ENCODE results near the gene SEMA3E. TPM values are rescaled to one million over a fixed set of nuclear protein-coding genes. Genes with fewer than 3 reads are reported as not detected.

The SEMA3E gene
- total RNA-seq, 1 donor from 2014 or later, result 0.70 TPM

DNA sequence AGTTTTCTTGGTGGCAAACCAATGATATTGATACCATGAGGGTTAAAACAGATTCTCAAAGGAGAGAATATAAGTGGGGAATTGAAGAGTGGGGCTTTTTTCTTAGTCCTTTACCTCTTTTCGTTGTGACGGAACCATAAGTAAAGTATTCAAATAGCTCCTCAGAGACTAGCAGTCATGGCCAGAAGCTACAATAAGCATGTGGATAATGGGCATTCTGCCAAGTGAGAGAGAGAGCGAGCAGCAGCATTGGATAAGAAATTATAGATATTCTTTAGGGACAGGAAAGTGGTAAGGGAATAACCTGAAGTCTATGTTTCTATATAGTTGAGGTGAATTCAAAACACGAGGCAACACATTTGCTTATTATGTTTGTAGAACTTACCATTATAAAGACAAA lies 235.1 kb downstream of the SEMA3E start:
- no peak for DNase-seq (ENCODE audit: low spot score)
- intact Hi-C loops (cut with DNase I), result loop anchor here (5.0 kb wide), 1 partner anchor 233 kb away; the partner anchor contains the start of gene SEMA3E

DNA sequence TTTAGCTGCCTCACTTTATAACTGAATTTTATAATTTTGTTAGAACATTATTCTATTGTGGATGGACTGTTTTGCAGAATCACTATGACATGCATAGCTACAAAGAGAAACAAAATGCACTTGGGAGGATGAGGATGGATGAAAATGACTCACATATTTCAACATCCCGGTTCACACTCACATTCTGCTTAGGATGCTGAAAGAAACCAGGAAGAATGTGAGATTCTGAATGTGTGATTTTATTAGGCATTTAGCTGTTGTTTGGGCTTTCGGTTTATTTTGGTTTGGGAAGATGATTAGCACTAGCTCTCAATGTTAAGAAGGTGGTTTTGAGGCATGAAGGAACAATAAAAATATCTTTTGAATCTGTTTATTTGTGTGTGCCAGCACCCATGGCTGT lies 235.5 kb downstream of the SEMA3E start:
- DNase-seq (ENCODE audit: low spot score), result no peak
- intact Hi-C loops (cut with DNase I), result loop anchor here (5.0 kb wide), 1 partner anchor 234 kb away; the partner anchor contains the start of gene SEMA3E

DNA sequence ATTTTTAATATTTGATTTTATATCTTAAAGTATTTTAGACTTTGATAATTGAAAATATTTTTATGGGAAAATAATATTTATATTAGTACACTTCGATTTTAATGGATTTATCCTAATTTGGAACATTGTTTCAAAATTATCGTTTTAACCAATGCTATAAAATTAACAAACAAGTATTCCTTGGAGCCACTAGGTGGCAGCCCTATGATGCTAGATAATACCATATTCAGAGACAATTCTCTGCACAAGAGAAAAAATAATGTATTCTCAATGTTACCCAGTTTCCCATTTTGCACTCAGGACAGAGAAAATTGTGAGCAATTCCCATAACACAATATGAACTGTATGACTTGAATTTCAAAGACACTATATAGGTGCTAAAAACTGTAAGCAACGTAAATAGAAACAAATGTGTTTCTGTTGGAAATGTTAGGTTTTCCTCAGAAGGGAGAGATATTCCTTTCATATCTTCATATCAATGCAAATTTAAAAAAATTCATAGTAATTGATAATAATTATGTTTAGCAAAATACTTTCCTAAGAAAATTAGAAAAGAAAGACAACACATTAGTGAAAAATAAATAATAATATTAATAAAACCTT lies 237.8 kb downstream of the SEMA3E start:
- DNase-seq (ENCODE audit: low spot score), result no peak
- intact Hi-C loops (cut with DNase I), result loop anchor here (5.0 kb wide), 1 partner anchor 236 kb away; the partner anchor contains the start of gene SEMA3E

DNA sequence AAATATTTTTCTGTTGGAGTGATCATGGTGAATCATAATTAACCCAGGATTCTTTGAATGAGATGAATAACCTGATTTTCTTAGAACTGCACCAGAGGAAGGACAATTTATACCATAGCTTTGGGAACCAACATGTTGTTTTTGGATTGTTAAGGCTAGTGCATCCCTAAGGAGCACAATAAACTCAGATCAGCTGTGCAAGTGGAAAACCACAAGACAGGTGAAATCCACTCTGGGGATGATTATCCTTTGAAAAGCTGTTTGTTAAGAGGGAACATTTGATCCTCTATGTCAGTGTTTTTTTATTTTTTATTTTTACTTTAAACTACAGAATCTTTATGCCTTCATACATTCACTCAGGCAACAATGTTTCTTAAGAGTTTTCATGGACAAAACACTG lies 254.2 kb downstream of the SEMA3E start:
- intact Hi-C loops (cut with DNase I), result no loop called here
- no peak for DNase-seq (ENCODE audit: low spot score)

DNA sequence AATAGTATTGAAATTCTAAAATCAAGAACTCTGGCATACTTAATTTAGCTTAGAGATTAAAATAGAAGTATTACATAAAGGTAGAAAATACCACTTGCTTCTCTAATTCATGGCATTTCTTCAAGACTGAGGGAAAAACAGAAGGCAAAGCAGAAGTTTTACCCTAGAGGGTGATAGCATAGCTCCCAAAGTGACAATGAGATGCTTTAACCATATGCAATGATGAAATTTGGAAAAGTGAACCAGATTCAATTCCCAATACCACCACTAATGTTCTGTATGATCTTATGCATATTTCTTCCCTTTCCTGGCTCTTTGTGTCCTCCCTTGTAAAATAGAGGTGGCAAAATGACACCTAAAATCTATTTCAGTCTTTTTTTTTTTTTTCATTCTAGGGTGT lies 260.5 kb downstream of the SEMA3E start:
- intact Hi-C loops (cut with DNase I), result no loop called here
- DNase-seq (ENCODE audit: low spot score), result no peak

DNA sequence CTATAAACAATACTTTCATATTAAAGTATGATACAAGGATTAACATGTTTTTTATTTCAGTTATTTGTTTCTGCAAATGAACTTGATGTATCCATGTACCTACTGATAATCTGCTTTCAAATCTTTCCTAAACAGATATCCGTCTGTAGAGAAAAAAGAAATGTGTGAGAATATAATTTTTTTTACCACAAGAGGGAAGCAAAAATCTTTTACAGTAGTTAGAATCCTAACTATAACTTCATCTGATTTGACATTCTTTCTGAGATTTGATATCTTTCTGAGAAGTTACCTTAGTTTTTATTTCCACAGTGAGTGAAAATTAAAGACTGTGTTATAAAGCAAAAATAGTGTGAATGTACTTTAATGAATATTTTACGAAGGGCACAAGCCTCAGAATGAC lies 282.3 kb downstream of the SEMA3E start:
- intact Hi-C loops (cut with DNase I), result no loop called here
- no peak for DNase-seq (ENCODE audit: low spot score)

DNA sequence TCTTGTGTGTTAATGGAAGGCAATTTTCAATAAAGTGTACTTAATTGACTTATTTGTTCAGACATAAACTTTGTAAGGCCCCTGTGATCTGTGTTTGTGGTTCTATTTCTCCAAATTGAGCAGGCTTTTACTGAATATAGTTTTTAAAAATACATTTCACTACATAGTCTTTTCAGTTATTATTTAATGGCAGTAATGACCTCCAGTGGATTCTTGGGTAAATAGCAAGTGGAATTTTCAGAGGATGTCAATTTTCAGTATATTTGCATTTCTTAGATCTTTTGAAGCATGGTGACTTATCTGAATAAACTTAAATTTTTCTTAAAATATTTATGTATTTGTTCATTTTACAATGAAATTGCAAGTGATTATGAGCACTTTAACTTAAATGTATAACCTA lies 283.2 kb downstream of the SEMA3E start:
- DNase-seq (ENCODE audit: low spot score), result no peak
- intact Hi-C loops (cut with DNase I), result no loop called here

DNA sequence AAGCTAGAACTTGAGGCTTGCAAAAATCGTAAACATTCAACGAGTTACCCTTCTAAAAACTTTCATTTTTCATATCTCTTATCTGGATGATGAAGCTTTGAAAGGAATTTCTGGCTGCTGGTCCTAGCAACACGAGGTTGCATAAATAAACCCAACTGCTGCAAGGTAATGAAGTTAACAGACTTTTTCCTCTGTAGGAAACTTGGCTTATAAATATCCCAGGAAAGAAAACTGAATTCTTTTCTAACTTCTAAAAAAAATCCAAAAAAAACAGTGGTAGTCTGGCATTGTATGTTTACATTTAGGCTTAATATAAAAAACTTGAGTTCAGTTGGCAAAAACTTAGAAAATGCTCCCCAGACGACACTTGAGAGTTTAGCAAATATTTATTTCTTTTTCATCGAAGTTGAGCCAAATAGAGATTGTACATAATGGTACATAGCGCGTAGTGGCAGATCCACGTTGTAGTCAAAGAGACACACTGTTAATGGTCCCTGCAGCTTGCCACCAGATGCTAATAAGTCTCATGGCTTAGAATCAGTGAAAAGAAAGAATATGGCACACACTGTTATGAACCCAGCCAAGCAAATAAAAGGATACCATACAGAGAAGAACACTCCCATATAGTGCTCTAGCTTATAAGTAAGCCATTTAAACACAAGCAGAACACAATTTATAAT lies 285.9 kb downstream of the SEMA3E start:
- intact Hi-C loops (cut with DNase I), result no loop called here
- no peak for DNase-seq (ENCODE audit: low spot score)

DNA sequence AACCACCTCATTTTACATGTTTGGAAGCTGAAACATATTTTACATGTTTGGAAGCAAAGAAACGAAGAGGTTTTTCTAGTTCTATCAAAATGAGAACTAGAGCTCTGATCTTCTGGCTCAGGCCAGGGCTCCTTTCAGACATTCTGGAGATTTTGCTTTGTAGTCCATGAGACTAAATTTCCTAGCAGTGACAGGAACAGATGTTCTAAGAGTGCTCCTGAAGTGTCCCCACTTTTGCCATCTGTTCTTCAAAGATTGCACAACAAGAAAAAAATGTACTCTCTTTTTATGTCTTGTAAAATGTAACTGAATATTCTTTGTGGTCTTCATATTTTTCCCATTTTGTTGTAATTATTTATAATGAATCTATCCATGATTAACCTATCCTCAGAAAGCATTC lies 289.8 kb downstream of the SEMA3E start:
- intact Hi-C loops (cut with DNase I), result no loop called here

DNA sequence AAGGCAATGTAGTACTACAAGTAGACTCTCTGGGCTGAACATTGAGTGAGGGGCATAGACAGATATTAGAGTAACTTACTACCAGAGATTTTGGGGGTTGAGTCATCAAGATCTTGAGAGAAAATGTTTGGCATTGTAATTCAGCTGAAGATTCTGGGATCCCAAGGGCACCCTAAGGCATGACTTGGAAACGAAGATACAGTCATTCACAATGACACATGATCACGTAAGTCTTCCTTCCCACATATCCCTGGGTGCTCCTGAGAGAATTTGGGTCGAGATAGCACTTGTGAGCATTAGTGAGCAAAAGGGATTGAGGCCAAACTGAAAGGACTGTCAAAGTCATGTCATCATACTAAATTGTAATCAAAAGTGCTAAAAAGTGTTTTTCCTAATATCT lies 293.8 kb downstream of the SEMA3E start:
- DNase-seq (ENCODE audit: low spot score), result no peak
- intact Hi-C loops (cut with DNase I), result no loop called here

More for the DNA sequence above, 289.8 kb downstream of the SEMA3E start:
- DNase-seq (ENCODE audit: low spot score), result no peak

DNA sequence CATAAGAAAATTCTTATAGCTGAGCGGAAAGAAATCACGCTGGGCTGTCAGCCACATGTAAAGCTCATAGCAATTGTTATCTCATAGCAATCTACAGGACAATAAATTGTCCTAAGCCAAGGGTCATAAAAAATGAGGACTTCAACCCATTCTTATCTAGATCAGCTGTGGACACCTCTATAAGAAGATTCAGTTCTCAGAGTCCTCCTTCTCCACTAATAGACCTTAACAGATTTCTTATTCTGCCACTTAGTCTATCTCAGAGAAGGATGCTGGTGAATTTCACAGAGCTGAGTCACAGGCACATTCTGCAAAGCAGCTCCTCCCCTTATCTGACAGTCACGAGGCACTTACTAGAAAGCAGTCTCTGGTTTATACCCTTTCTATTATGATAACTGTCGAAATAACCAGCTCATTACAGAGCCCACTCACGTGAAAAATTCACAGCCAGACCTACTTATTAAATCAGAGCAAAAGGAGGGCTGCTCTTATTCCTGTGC lies 300.9 kb downstream of the SEMA3E start:
- no peak for DNase-seq (ENCODE audit: low spot score)
- intact Hi-C loops (cut with DNase I), result no loop called here

DNA sequence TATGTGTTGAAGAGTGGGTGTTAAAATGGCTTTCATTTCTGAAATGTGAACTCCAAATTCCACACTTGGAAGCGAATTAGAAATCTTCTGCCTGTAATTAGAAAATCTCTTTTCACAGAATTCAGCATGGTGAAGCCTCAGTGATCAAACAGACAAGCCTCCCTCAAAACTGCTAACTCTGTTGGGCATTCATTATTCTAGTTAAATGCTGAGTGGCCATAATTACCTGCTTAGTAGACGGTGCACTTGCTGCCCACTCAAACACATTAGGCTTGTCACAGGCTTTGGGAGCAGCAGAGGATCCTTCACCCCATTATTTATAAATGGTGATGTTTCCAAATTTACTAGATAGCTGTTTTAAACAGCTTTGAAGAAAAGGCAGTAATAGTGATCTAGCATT lies 309.0 kb downstream of the SEMA3E start:
- no peak for DNase-seq (ENCODE audit: low spot score)
- intact Hi-C loops (cut with DNase I), result no loop called here

DNA sequence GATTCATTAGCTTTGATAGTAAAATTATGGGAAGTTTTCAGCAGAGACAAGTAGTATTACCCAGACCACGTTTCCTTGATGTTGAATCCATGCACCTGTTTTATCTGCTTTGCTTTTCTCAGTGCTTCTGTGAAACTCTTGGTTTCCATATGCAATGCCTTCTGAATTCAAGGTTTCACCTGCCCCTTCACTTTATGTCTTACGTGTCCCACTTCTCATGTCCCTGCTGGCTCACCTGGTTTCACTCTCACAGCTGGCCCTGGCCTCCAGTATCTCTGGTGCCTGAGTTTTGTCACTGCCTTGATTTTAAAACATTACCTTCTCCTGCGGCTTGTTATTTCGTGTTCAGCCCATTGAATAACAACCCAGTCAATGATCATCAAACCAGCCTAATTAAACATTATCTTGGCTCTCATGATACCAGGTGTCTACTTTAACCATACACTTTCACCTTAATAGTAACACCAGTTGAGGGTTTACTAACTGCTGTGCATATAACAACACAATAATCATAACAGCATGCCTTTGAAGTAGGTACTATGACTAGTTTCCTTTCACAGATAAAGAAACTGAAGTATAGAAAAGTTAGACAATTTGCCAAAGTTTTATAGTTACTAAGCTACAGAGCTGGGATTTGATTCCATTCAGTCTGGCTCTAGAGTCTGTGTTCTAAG lies 310.5 kb downstream of the SEMA3E start:
- intact Hi-C loops (cut with DNase I), result no loop called here

DNA sequence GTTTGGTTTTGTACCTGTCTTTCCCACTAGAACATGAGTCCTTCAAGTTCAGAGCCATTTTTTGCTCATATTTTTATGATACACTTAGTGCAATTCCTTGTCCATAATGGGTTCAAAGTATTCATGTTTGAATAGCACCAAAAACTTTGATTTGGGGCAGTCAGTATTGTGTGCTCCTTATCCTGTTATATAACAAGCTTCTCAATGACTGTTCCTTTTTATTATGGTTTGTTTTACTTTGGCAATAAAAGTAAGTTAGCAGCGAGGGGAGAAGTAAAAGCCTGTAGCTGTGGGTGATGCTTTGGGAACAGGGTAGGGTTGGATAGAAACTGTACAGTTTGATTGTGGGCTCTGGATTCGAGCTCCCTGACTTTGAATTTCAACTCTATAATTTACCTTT lies 311.9 kb downstream of the SEMA3E start:
- intact Hi-C loops (cut with DNase I), result no loop called here
- DNase-seq (ENCODE audit: low spot score), result no peak

More for the DNA sequence above, 310.5 kb downstream of the SEMA3E start:
- DNase-seq (ENCODE audit: low spot score), result no peak

DNA sequence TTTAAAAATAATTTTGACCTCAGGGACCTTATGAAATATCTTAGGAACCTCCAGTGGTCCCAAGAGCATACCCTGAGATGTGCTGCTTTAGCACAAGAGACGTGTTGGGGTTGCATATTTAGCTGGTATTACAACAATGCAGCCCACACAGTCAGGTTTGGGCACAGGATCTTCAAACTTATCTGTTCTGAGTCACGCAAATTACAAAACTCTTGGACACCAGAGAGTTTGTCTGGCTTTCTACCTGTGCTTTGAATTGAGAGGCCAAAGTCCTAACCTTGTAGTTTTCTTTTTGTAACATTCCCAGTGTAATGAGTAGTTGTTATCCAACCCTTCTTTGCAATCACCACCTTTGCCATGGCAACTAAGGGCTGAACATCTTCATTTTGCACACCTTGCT lies 322.7 kb downstream of the SEMA3E start:
- intact Hi-C loops (cut with DNase I), result no loop called here
- no peak for DNase-seq (ENCODE audit: low spot score)

DNA sequence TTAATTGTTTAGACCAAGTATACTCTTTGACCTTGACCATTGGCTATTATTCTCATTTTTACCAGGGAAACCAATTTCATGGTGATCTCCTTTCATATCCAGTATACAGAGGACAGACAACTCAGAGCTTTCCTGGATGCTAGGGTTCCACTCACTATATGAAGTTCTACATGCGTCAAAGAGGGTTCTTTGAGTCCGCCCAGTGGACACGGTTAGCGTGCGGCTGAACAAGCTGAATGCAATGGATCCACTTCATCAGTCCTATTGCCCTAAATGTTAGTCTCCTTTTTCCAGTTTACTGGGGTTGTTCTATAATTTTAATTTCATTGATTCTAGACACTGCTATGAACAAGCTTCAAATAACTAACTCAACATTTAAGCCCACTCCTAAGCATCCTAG lies 323.9 kb downstream of the SEMA3E start:
- intact Hi-C loops (cut with DNase I), result no loop called here
- no peak for DNase-seq (ENCODE audit: low spot score)

DNA sequence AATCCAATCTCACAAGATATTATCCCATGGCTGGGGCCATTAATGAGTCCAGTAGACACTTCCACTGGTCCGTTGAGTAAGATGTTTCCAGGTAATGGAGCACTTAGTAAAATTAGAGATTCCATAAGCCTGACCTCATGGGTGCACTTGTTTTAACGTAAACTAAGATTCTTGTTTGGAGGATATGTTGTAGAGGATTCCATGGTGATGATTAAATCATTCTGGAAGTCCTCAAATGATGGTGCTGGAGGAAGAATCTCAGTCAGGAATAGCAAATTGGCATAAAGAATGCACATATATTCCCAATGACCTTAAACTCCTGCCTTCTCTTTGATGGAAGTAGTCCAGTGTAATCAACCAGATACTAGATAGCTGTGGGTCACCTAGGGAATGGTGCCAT lies 324.3 kb downstream of the SEMA3E start:
- no peak for DNase-seq (ENCODE audit: low spot score)
- intact Hi-C loops (cut with DNase I), result no loop called here

DNA sequence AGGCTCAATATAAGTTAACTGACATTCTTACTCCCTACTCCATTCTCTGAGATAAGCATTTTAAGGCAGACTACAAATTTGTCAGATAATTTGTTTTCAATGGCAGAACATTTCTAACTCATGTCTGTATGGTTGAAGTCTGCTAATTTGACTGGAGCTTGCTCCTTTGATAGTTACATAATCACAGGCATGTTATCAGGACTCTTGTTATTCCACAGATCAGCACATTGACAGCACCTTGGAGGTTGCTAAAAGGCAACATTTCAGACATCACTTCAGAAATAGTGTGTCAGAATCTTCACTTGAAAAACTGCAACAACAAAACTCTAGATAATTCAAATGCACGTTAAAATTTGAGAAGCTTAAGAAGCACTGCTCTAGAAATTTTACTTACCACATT lies 327.9 kb downstream of the SEMA3E start:
- no peak for DNase-seq (ENCODE audit: low spot score)
- intact Hi-C loops (cut with DNase I), result no loop called here

DNA sequence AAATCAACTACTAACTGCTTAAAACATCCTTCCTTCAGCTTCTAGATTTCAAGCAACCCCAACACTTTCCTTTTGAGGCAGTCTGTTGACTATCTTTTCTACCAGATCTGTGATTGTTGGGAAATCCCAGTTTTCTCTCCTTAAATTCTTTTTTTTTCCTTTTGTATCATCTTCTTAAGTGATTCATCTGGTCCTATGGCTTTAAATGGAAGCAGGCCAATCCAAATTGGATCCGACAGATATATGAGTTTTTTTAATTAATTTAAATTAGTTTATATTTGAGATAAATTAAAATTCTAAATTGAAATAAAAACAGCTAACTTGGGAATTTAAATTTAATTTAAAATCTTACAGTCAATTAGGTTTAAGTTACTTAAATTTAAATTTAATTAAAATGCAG lies 335.0 kb downstream of the SEMA3E start:
- intact Hi-C loops (cut with DNase I), result no loop called here
- DNase-seq (ENCODE audit: low spot score), result no peak

All from cardiac septum (tissue), 1 donor.